NCI-H2196 treated with DMSO at 0.1 percent for 48 hours (cell line): ENCODE measurements around the gene PTPRZ1.

ENCODE experiments used
- DNase-seq: peaks from one replicate; lab custom pipeline; 2025; ENCODE audit not compliant: unreplicated experiment; lab: John Stamatoyannopoulos, UW

The PTPRZ1 gene

GRCh38 chr7:121890833-121891232, 17.9 kb downstream of the PTPRZ1 start:
- no peak for DNase-seq

- DNase-seq, result no peak
These were observed 18.8 kb downstream of the PTPRZ1 start for GRCh38 chr7:121891731-121892130.

GRCh38 chr7:121901026-121901425, 28.1 kb downstream of the PTPRZ1 start:
- no peak for DNase-seq

GRCh38 chr7:121904120-121904519, 31.2 kb downstream of the PTPRZ1 start:
- DNase-seq, result no peak

- DNase-seq, result no peak
These were observed 35.1 kb downstream of the PTPRZ1 start for GRCh38 chr7:121908042-121908441.

GRCh38 chr7:121909716-121910345, 36.9 kb downstream of the PTPRZ1 start:
- no peak for DNase-seq

GRCh38 chr7:121913947-121914675, 41.1 kb downstream of the PTPRZ1 start:
- DNase-seq, result no peak

- DNase-seq, result no peak
These were observed 41.8 kb downstream of the PTPRZ1 start for GRCh38 chr7:121914676-121915279.

- DNase-seq, result no peak
These were observed 43.2 kb downstream of the PTPRZ1 start for GRCh38 chr7:121916211-121916610.

GRCh38 chr7:121919986-121920385, 47.0 kb downstream of the PTPRZ1 start:
- DNase-seq, result no peak

DNA sequence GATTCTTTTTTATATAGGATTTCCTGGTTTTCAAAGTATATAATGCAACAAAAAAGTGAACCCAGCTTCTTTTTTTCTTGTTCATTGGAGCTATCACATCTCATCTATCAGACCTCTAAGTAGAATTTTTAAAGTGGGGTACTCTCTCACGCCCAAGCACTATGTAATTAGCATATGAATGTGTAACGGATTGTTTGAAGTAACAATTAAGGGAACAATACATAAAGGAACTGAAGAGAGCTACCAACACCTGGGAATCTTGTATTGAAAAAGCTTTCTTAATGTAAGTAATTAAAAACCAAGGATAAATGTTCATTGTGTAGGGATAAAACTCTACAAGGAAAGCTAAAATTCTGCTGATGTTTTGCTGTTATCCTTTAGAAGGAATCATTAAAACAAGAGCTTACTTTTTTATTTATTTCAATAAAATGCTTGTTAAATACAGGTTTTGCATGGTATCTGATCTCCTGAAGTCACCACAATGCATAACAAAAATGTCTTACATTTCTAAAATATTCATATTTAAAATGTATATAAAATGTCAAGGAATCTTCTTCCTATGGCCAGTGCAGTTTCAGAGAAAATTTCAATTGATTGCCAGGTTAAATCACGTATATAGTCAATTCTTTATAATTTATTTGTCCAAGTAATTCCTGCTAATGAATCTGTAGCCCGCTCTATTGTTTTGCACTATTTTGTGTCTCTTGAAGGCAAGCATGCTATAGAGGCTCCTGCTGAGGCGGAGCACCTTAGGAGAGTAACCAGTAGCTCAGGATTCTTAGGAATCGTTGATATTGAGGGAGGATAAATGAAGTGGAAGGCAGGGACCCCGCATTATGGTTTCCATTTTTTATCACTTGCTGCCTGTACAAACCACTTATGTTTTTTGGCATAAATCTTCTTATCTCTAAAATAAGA, 51.6 kb downstream of the PTPRZ1 start:
- no peak for DNase-seq

DNA sequence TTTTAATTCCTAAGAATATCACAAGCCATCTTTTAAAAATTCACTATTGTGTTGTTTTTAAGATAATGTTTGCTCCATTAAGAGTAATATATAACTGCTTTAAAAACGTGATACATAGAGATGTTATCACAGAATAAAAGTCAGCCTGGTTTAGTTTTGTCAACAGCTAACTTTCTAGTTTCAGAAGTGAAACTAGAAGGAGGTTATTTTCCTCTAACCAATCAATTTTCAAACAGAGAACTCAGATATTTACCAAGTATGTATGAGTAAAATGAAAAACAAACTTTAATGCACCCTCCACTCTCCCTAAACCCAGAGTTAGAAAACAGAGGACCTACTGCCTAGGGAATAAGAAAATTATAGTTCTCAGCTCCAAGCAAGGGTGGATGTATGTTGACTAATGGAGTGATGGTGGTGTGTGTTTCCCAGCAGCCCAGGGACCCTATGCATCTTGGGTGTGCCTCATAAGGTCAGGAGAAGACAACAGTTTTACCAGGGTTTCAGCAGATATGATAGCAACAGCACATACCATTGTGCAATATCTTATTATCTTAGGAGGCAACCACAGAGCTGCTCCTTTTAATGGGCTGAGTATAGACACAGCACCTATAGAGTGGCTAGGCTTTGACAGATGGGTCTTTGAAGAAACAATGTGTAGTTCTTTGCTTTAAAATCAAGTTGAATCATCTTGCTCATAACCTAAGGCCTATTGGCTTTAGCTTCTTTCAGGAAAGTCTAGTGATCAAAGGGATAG, 58.4 kb downstream of the PTPRZ1 start:
- no peak for DNase-seq

DNA sequence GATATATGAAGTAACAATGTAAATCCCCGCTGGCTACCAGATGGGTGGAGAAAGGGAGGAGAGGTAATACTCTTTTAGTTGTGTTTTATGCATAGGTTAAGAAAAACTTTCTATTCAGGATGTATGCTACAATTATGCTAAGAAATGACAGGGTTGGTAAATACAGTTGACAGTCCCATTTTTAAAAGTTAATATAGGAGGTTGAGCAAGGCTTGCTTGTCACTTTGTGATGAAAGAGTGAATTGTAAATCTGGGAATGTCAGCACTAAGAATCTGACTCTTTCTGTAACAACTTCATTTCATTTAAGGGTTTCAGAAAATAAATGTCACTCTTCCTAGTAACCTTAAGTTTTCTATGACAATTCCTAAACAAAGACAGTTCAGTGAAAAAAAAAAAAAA, 59.8 kb downstream of the PTPRZ1 start:
- DNase-seq, result no peak

GRCh38 chr7:121936951-121937623, 64.1 kb downstream of the PTPRZ1 start:
- no peak for DNase-seq

- DNase-seq, result no peak
These were observed 65.6 kb downstream of the PTPRZ1 start for GRCh38 chr7:121938429-121938996.

DNA sequence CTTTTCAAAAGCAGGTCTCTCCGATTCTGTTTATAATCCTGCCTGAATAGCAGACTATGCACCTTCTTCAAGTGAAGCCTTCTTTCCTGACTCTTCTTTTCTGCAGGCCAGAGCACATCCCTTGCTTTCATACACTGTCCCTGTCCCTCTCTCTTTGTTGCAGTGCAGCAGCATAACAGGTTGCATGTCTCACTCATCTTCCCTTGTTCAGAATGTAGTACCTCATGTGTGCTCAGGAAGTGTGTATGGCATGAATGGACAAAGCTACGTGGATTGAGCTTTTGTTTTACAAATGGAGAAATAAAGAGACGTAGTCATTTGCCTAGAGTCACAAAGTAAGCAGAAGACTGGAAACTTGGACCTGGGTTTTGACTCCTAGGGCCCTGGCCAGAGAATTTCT, 68.0 kb downstream of the PTPRZ1 start:
- DNase-seq, result no peak

- no peak for DNase-seq
These were observed 68.9 kb downstream of the PTPRZ1 start for GRCh38 chr7:121941830-121942229.

DNA sequence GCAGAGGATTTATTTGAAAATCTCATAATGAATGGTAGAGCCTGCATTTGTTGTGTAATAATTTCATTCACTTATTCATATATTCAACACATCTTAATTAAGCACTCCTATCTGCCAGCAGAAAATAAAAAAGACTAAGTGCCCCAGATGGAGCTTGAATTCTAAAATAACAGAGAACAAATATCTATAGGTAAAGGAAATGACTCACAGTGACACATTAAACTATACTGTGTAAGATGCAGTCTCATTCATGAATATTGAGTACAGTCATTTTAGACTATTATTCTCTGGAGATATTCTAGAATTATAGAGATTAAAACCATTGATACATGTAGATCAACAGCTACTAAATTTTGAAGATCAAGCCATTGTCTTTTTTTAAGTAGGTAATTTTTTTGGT, 72.1 kb downstream of the PTPRZ1 start:
- DNase-seq, result no peak

DNA sequence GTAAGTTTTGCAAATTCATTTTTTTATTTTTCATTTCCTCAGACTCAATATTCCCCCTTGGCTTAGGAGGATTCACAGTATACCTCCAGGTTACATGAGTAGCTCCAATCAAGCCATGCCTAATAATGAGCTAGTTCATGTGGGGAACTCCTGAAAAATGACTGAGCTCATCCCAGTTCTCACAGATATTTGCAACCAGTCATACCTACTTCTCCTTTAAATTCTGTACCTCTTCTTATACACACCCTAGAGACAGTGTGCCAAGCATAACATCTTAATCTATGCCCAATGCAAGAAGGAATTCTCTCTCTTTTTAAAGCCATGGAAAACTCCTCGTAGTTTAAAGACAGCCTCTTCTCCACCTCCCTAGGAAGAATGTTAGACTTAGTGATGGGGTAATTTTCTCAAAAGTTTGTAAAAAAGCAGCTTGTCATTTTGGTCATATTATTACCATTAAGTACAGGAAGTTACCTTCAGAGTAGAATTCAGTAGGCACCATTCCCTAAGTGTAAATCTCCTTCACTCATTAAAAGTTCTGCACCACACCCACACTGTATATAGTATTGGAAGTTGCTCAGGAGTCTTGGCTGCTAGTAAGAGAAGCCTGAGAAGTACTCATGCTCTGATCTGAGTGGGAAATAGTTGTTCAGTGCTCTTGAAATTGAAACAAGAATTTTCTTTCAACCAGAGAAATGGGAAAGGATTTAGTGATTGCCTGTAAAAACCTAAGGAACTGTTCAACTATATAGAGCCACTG, 72.7 kb downstream of the PTPRZ1 start:
- no peak for DNase-seq
